ENCODE results near the gene CYTH3. TPM values are rescaled to one million over a fixed set of nuclear protein-coding genes. Genes with fewer than 3 reads are reported as not detected.

Gene CYTH3
- total and polyA plus RNA-seq, 2 of the 4 experiments (the other 2 are of a cell fraction) = 14.2 to 34.8 TPM

DNA sequence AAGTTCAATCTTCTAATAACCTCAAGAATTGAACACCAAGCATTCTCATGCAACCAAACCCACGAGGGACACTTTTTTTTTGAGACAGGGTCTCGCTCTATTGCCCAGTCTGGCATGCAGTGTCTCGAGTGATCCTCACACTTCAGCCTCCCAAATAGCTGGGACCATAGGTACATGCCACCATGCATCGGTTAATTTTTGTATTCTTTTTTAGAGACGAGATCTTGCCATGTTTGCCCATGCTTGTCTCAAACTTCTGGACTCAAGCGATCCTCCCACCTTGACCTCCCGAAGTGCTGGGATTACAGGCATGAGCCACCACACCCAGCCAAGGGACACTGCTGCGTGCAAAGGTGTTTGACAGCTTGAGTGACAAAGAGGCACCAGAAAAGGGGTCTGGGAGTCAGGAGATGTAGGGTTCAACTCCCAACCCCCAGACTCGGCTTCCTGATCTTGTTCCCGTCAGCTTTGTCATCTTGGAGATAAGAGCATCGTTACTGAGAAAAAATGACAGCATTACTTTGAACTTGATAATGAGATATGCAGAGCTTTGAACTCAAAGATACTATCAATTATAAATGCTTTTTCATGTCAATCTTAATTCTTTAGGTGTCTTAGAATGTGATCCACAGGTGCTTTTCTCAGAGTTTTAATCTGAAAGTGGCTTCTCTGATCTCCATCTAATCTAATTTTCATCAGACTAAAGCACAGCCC lies 1.6 kb upstream of the CYTH3 start (continued):
- no peak for TF ChIP-seq RFX5 (IDR thresholded peaks at IDR 0.05; ENCODE audit: low read depth, low read length)

DNA sequence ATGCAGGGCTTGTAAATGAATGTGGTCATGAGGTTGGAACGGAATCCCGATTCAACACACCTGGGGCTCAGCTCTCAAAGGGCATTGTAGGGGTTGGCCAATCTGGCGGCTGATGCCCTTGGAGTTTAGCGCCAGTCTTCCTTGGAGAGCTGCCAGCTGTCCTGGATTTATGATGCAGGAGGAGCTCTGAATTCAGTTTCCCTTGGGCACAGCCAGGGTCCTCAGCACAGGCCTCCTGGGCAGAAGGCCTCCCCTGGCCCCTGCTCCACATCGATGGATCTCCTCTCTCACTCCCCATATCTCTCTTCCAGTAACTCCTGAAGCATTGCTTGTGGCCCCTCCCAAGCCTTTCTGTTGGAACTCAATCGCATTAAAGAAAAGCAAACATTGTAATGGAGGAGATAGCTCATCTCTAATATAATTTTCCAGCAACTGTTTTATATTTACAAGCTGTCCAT lies 985 bp upstream of the CYTH3 start:
- H3K9ac ChIP-seq (ENCODE audit: low read depth, low read length) = no peak overlapping the region
- dilution Hi-C loops (cut with HindIII; ENCODE audit: low sequenced_read_pairs, unreplicated experiment) = no loop called here
- 0 out of 2 replicates have a peak overlapping the region, but pooled peaks have one; percentile 76 for H2BK120ac ChIP-seq (ENCODE audit: low read depth, low read length)
- ChIA-PET CTCF (interaction anchor here (0.6 kb wide), 1 partner anchor 113 kb away, joined by 3 read pairs; no protein-coding TSS in a partner anchor), POLR2A (ENCODE audit: unreplicated experiment) (no interaction called here)
- no peak overlapping the region; the same call in 1 of the 2 replicates for H4K91ac ChIP-seq (ENCODE audit: insufficient read depth, low read depth, low read length)
- H2BK15ac ChIP-seq (ENCODE audit: low read depth, low read length) = peak overlapping the region; percentile 13; the same call in 1 of the 3 replicates
- BruUV-seq (replicated peaks) = no TSS peak
- H3K9me3 ChIP-seq (ENCODE audit: control insufficient read depth, insufficient read depth, low read length) = no peaks in the 10 kb centered on the region
- H3K4me3 ChIP-seq (ENCODE audit: insufficient read depth, low read depth, low read length) = no peak overlapping the region
- no peak overlapping the region for H2AK9ac ChIP-seq (replicated peaks; ENCODE audit: low read depth, low read length, poor library complexity)
- peaks cover 24 to 36% of the 10 kb centered on the region in 2 experiments for H3K79me1 ChIP-seq (ENCODE audit: low read depth in 1 of 2, low read length in 2 of 2)
- H3K18ac ChIP-seq (ENCODE audit: low read depth, low read length) = no peak overlapping the region
- peaks cover 14% of the 10 kb centered on the region for H3K4me1 ChIP-seq (ENCODE audit: control insufficient read depth, insufficient read depth, low read length)
- no peak for ATAC-seq (ENCODE audit: low read depth)
- H2BK20ac ChIP-seq (ENCODE audit: low read depth, low read length) = peak overlapping the region; percentile 58
- H3K36me3 ChIP-seq (ENCODE audit: control insufficient read depth, insufficient read depth, low read length) = no peaks in the 10 kb centered on the region
- H2BK5ac ChIP-seq (ENCODE audit: low read depth, low read length, poor library complexity, severe bottlenecking) = no peak overlapping the region
- H4K20me1 ChIP-seq (ENCODE audit: insufficient read depth, low read length) = peaks cover 25% of the 10 kb centered on the region; the same call in 1 of the 2 replicates
- TF ChIP-seq MAZ (IDR thresholded peaks at IDR 0.05; ENCODE audit: borderline replicate concordance, low read depth, low read length) = no peak
- no peaks in the 10 kb centered on the region for H3K27me3 ChIP-seq (ENCODE audit: control insufficient read depth, insufficient read depth, low read length)
- H2AK5ac ChIP-seq (ENCODE audit: low read depth, low read length) = peak overlapping the region; percentile 69
- peak overlapping the region; percentile 31; the same call in 1 of the 2 replicates for H3K4ac ChIP-seq (ENCODE audit: low read depth, low read length)
- H3K14ac ChIP-seq (replicated peaks; ENCODE audit: low read depth, low read length) = no peak overlapping the region
- in situ Hi-C loops (cut with MboI; ENCODE audit: low sequenced_read_pairs) = no loop called here
- H4K8ac ChIP-seq (ENCODE audit: low read depth in 2 of 2, low read length in 2 of 2) = no peak overlapping the region; a peak in 1 of 4 replicates
- H2AFZ ChIP-seq (replicated peaks; ENCODE audit: low read length, poor library complexity) = peak overlapping the region; percentile 52
- no peak for DNase-seq
- H4K5ac ChIP-seq (ENCODE audit: low read depth, low read length) = no peak overlapping the region
- intact Hi-C loops (cut with micrococcal nuclease) = loop anchor here (5.0 kb wide), 1 partner anchor 96 kb away; no protein-coding TSS in a partner anchor
- no peak overlapping the region for H3K23ac ChIP-seq (ENCODE audit: low read depth, low read length)
- no peak overlapping the region for H3K4me2 ChIP-seq (ENCODE audit: low read depth, low read length)
- no peak overlapping the region for H3K27ac ChIP-seq (ENCODE audit: insufficient read depth, low read length)
- peaks cover 14% of the 10 kb centered on the region for H3K9me1 ChIP-seq (ENCODE audit: insufficient read depth, low read length)
- WGBS, 2 experiments (ENCODE audit: extremely low coverage in 2 of 2, insufficient read length in 1 of 2) = 100% methylated on average over 1 of the region's 6 CpGs; no CpG with 5 or more reads in 1 of the 2 experiments
- H3K56ac ChIP-seq (ENCODE audit: extremely low read depth, insufficient read depth, low read length) = no peak overlapping the region
